K562 (cell line): ENCODE data around the gene SND1. TPM values are rescaled to one million over a fixed set of nuclear protein-coding genes. Genes with fewer than 3 reads are reported as not detected.
A peak's percentile ranks its signal among the peaks of the same experiment; 100 is the strongest.

Experiments used
- BMI1 ChIP-seq: fragments of 150-350 bp; IDR thresholded peaks from 2 replicates; pipeline ENCODE4 v1.6.1; 2014; ENCODE audit warnings: low read length
- CHD7 ChIP-seq: fragments of 200-600 bp; sonication (generic); IDR thresholded peaks from one replicate; pipeline ENCODE4 v1.6.1; 2012; ENCODE audit warnings: mild to moderate bottlenecking, low read depth, low read length, inconsistent platforms
- EHMT2 ChIP-seq: fragments of 450-650 bp; IDR thresholded peaks from 2 replicates; pipeline ENCODE4 v1.6.1; 2018; ENCODE audit warnings: antibody characterized with exemption
- GABPB1 ChIP-seq: sonication (generic); formaldehyde crosslinking; IDR thresholded peaks from 2 replicates; pipeline ENCODE4 v1.8.0; 2022; ENCODE audit warnings: mild to moderate bottlenecking, missing genetic modification reagents
- GTF2B ChIP-seq: IDR thresholded peaks from 2 replicates; pipeline ENCODE4 v1.6.1; 2011; ENCODE audit not compliant: insufficient read length; ENCODE audit errors: extremely low read depth
- POLR2G ChIP-seq: fragments of 200-400 bp; formaldehyde crosslinking; IDR thresholded peaks from 2 replicates; pipeline ENCODE4 v1.6.1; 2017; ENCODE audit warnings: low read depth, mild to moderate bottlenecking, antibody characterized with exemption, low read length, moderate library complexity
- RBM22 ChIP-seq: fragments of 200-400 bp; formaldehyde crosslinking; IDR thresholded peaks from 2 replicates; pipeline ENCODE4 v1.6.1; 2018; ENCODE audit warnings: low read length, low read depth; ENCODE audit not compliant: poor library complexity, severe bottlenecking
- ZNF212 ChIP-seq: fragments of 450-650 bp; formaldehyde crosslinking; IDR thresholded peaks from 2 replicates; pipeline ENCODE4 v1.4.0; 2020; ENCODE audit warnings: mild to moderate bottlenecking
- polyA plus RNA-seq, 8 experiments: library from polyadenylated mRNA; depleted of rRNA in 4 of 8; stranded (reverse) in 5 of 8; unstranded in 3 of 8; fragments of >200 nt; fragmentation: Nextera tagmentation in 2 of 8; fragmentation: Illumina TruSeq in 1 of 8; extraction: Ambion mirVana in 2 of 8; extraction: Trizol in 1 of 8; gene quantifications; 2 replicates each; pipeline versions ENCODE4 v1.2.1 to v1.2.3, GENCODE V29; 2011 to 2014; ENCODE audit warnings: inconsistent platforms in 1 of 8, missing spikeins in 1 of 8
- total RNA-seq, 7 experiments: library from RNA; depleted of rRNA in 6 of 7; stranded (reverse); fragments of >200 nt in 6 of 7; fragmentation: Illumina TruSeq in 2 of 7; extraction: Trizol in 2 of 7; gene quantifications; 2 replicates each; pipeline versions ENCODE4 v1.2.1 to v1.2.3, GENCODE V29; 2011 to 2021; ENCODE audit warnings: low replicate concordance in 1 of 7

The SND1 gene
- total and polyA plus RNA-seq, 9 of the 15 experiments (the other 6 are each of a cell fraction or from before 2014, with no cell fraction given), result 46.5 to 307 (median 191) TPM

- no peak for TF ChIP-seq BMI1
- peak; percentile 29; the same call in 1 of the 2 replicates for TF ChIP-seq EHMT2
- no peak for TF ChIP-seq CHD7
- TF ChIP-seq ZNF212 (CRISPR knock-in tag), result no peak
- TF ChIP-seq GABPB1 (CRISPR knock-in tag), result peak; percentile 86
- 0 out of 2 replicates have a peak, but pooled peaks have one; percentile 32 for TF ChIP-seq POLR2G
- TF ChIP-seq GTF2B, result no peak
- no peak for TF ChIP-seq RBM22
- TF ChIP-seq, all 486 proteins: peak for 30
Measured at GRCh38 chr7:128121711-128122530, 469.9 kb downstream of the SND1 start (continued).
